ENCODE data around the gene FER1L5.

The FER1L5 gene

DNA sequence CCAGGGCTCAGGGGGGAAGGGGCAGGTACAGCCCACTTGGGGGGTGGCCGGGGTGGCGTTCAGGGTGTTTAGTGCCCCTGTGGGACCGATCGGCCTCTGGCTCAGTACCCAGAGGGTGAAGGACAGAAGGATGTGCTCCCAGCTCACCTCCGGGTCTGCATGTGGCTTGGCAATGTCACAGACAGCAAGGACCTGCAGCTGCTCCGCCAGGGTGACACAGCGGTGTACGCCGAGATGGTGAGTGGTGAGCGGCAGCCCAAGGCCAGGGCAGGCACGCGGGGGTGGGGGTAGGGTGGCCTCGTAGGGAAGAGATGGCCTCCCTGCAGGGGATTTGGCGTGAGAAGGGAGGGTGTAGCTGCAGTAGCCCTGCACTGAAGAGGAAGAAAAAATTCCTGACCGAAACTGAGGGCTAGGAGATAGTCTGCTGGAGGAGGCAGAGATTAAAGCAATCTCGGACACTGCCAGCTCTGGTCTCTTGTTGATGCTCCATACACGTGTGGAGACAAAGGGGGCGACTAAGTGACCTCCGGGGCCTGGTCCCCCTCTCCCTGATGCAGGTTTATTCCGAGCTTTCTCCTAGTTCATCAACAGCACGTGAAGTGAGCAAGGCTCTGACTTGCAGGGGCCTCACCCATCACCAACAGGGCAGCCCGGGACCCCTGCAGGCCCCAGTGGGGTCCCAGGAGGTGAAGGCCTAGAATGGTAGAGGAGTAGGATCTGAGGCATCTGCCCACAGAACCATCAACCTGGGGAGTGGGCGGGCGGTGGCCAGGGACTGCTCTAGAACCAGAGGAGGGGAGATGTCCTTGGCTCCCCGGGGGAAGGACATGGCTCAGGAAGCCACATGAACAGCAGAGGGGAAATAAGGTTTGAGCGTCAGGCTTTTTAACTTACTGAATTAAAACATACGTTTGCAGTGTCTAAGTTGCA is 45.4 kb downstream of the FER1L5 start:
- no peak for TF ChIP-seq ZFX (IDR thresholded peaks at IDR 0.05; ENCODE audit: borderline replicate concordance)
- TF ChIP-seq, protein P1, sequence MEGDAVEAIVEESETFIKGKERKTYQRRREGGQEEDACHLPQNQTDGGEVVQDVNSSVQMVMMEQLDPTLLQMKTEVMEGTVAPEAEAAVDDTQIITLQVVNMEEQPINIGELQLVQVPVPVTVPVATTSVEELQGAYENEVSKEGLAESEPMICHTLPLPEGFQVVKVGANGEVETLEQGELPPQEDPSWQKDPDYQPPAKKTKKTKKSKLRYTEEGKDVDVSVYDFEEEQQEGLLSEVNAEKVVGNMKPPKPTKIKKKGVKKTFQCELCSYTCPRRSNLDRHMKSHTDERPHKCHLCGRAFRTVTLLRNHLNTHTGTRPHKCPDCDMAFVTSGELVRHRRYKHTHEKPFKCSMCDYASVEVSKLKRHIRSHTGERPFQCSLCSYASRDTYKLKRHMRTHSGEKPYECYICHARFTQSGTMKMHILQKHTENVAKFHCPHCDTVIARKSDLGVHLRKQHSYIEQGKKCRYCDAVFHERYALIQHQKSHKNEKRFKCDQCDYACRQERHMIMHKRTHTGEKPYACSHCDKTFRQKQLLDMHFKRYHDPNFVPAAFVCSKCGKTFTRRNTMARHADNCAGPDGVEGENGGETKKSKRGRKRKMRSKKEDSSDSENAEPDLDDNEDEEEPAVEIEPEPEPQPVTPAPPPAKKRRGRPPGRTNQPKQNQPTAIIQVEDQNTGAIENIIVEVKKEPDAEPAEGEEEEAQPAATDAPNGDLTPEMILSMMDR (IDR thresholded peaks at IDR 0.05): no peak
- no peak overlapping the region for H3K27ac ChIP-seq

DNA sequence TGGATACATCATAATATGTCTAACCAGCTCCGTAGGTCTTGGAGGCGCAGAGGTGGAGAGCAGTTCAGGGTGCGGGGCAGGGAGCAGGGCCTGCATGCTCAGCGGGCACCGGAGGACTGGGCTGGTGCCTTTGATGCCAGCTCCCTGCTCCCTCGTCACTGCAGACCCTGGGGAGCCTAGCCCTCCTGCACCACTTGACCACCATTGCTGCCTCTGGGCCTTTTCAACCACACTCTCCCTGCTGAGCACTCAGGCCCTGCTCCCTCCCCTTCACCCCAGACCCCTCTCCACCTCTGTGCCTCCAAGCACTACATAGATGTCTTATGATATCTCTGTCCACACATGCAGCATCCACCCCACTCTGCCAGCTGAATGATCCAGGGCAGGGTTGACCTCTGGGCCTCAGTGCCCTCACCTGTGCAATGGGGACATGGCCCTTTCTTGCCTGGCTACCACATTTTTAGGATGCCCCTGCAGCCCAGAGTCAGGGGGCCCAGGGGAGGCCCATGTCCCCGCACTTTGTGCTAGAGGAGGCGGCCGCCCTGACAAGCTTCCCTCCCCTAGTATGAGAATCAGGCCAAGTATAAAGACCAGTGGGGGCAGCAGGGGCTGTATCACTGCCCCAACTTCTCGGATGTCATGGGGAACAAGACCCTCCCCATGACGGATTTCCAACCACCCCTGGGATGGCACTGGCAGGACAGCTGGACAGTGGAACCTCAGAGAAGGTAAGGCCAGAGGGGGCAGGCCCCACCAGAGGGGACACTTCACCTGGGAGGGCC is 46.3 kb downstream of the FER1L5 start:
- no peak for TF ChIP-seq ZFX (IDR thresholded peaks at IDR 0.05; ENCODE audit: borderline replicate concordance)
- TF ChIP-seq, protein P1 (IDR thresholded peaks at IDR 0.05): no peak

GRCh38 chr2:96689431-96689991 is 46.9 kb downstream of the FER1L5 start:
- no peak overlapping the region for H3K27ac ChIP-seq
- TF ChIP-seq, protein P1 (IDR thresholded peaks at IDR 0.05): no peak
- no peak for TF ChIP-seq ZFX (IDR thresholded peaks at IDR 0.05; ENCODE audit: borderline replicate concordance)

More for the DNA sequence above, 46.3 kb downstream of the FER1L5 start:
- H3K27ac ChIP-seq: no peak overlapping the region

GRCh38 chr2:96690306-96691021 is 47.9 kb downstream of the FER1L5 start:
- no peak overlapping the region for H3K27ac ChIP-seq
- TF ChIP-seq, protein P1 (IDR thresholded peaks at IDR 0.05): no peak
- no peak for TF ChIP-seq ZFX (IDR thresholded peaks at IDR 0.05; ENCODE audit: borderline replicate concordance)

- no peak overlapping the region for H3K27ac ChIP-seq
- TF ChIP-seq, protein P1 (IDR thresholded peaks at IDR 0.05): no peak
- no peak for TF ChIP-seq ZFX (IDR thresholded peaks at IDR 0.05; ENCODE audit: borderline replicate concordance)
These were observed 48.6 kb downstream of the FER1L5 start for GRCh38 chr2:96691022-96691612.

GRCh38 chr2:96692094-96692971 is 49.8 kb downstream of the FER1L5 start:
- TF ChIP-seq ZFX (IDR thresholded peaks at IDR 0.05; ENCODE audit: borderline replicate concordance): no peak
- TF ChIP-seq, protein P1 (IDR thresholded peaks at IDR 0.05): no peak

More at GRCh38 chr2:96692094-96692971, 49.8 kb downstream of the FER1L5 start:
- H3K27ac ChIP-seq: no peak overlapping the region
